Endothelial cell of umbilical vein (primary cell): ENCODE results near the gene NDST3.

ENCODE experiments used
- EZH2 ChIP-seq: IDR thresholded peaks from 2 replicates; pipeline ENCODE4 v1.6.1; 2012; ENCODE audit warnings: borderline replicate concordance, low read depth, mild to moderate bottlenecking, moderate library complexity, low read length, inconsistent platforms; ENCODE audit not compliant: severe bottlenecking
- FOS ChIP-seq: IDR thresholded peaks from 2 replicates; pipeline ENCODE4 v1.6.1; 2011; ENCODE audit warnings: mild to moderate bottlenecking, low read length, moderate library complexity, borderline replicate concordance; ENCODE audit not compliant: insufficient read depth
- GATA2 ChIP-seq: IDR thresholded peaks from 2 replicates; pipeline ENCODE4 v1.7.0; 2011; ENCODE audit warnings: low read depth, mild to moderate bottlenecking, moderate library complexity, mixed read lengths, low read length; ENCODE audit not compliant: insufficient read length, insufficient read depth
- JUN ChIP-seq: IDR thresholded peaks from 2 replicates; pipeline ENCODE4 v1.6.1; 2011; ENCODE audit warnings: borderline replicate concordance, low read depth; ENCODE audit not compliant: insufficient read length, insufficient read depth
- MYC ChIP-seq: IDR thresholded peaks from one replicate; pipeline ENCODE4 v1.6.1; 2011; ENCODE audit warnings: mild to moderate bottlenecking, low read depth, low read length
- POLR2A ChIP-seq: IDR thresholded peaks from 2 replicates; pipeline ENCODE4 v1.6.1; 2012; ENCODE audit warnings: low read depth, mild to moderate bottlenecking, control low read depth, low read length
- POLR2AphosphoS5 ChIP-seq: IDR thresholded peaks from 2 replicates; pipeline ENCODE4 v1.6.1; 2012; ENCODE audit warnings: low read depth, mild to moderate bottlenecking, control low read depth, low read length, moderate library complexity; ENCODE audit not compliant: insufficient read depth
- TF ChIP-seq, protein P1 (sequence below), 2 donors: IDR thresholded peaks; 1 replicate in 1 of 2; 2 replicates in 1 of 2; pipeline ENCODE4 v1.5.1; 2011; ENCODE audit warnings: low read length in 2 of 2, mild to moderate bottlenecking in 2 of 2, moderate library complexity in 2 of 2, control low read depth in 1 of 2, inconsistent platforms in 1 of 2, low read depth in 1 of 2; ENCODE audit not compliant: insufficient read depth in 1 of 2; ENCODE audit errors: extremely low read depth in 1 of 2
- TF ChIP-seq, protein P2 (sequence below): IDR thresholded peaks from 2 replicates; pipeline ENCODE4 v1.6.1; 2011; ENCODE audit not compliant: insufficient read depth, insufficient read length

DNA sequence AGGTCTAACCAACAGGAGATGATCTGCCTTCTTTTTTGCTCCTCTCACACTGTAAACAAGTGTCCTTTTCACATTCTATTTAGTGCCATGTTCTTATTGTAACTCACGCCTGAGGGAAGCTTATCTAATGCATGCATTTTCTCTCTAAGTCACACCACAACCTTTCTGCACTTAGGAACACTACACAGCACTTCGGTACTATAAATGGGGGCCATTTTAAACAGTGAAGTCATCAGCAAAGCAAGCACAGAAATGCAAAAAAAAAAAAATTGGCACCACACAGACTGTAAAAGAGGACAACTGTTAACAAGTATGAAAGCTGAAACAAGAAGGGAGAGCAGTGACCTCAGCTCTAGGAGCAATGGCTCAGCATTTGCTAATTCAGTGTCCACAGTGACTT is 273.4 kb downstream of the NDST3 start:
- TF ChIP-seq POLR2AphosphoS5 (no peak), EZH2 (no peak), GATA2 (no peak), POLR2A (no peak), MYC (no peak), JUN (no peak), FOS (no peak)
- TF ChIP-seq, protein P1, sequence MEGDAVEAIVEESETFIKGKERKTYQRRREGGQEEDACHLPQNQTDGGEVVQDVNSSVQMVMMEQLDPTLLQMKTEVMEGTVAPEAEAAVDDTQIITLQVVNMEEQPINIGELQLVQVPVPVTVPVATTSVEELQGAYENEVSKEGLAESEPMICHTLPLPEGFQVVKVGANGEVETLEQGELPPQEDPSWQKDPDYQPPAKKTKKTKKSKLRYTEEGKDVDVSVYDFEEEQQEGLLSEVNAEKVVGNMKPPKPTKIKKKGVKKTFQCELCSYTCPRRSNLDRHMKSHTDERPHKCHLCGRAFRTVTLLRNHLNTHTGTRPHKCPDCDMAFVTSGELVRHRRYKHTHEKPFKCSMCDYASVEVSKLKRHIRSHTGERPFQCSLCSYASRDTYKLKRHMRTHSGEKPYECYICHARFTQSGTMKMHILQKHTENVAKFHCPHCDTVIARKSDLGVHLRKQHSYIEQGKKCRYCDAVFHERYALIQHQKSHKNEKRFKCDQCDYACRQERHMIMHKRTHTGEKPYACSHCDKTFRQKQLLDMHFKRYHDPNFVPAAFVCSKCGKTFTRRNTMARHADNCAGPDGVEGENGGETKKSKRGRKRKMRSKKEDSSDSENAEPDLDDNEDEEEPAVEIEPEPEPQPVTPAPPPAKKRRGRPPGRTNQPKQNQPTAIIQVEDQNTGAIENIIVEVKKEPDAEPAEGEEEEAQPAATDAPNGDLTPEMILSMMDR (IDR thresholded peaks at IDR 0.05; ENCODE audit: extremely low read depth in 1 of 2, insufficient read depth in 1 of 2, low read depth in 1 of 2, low read length in 2 of 2): no peak
- TF ChIP-seq, protein P2, sequence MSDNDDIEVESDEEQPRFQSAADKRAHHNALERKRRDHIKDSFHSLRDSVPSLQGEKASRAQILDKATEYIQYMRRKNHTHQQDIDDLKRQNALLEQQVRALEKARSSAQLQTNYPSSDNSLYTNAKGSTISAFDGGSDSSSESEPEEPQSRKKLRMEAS: no peak
